22Rv1 (cell line): ENCODE results near the gene ESD.

Experiments
- H3K27ac ChIP-seq: fragments of 450-650 bp; 2 replicates; pipeline ENCODE4 v1.5.1; 2017
- CTCF ChIP-seq: fragments of 450-650 bp; IDR thresholded peaks from 2 replicates; pipeline ENCODE4 v1.5.1; 2017; ENCODE audit warnings: mild to moderate bottlenecking
- ZFX ChIP-seq: fragments of 450-650 bp; IDR thresholded peaks from 2 replicates; pipeline ENCODE4 v1.6.1; 2017; ENCODE audit warnings: antibody characterized with exemption, borderline replicate concordance

The ESD gene

DNA sequence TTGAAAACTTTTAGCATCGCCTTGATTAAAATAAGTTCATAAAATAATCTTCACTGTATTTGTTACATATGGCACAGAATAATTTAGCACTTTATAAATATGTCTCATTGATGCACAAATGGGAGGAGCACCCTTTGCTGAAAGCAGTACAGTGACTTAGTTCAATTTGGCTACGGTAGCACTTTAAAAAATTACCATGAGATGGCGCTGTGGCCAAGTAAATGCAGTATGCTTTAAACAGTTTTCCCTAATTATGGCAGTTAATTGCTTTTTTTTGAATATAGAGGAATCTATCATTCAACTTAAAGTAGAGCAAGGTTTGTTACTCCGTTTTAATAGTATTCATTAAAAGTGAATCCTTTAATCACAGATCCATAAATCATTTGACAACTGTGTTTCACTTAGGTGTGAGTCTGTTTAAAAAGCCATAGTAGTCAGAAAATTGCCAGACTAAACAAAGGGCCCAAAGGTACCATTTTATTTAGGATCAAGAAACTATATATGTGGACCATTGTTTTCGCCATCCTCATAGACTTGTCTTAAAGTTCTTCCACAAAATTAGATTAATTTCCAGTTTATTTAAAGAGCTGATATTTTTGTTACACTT lies 34.7 kb upstream of the ESD start:
- TF ChIP-seq CTCF (peak; percentile 86), ZFX (no peak)
- H3K27ac ChIP-seq, result no peak overlapping the region

GRCh38 chr13:46830405-46831005 lies 33.5 kb upstream of the ESD start:
- H3K27ac ChIP-seq, result no peak overlapping the region
- TF ChIP-seq ZFX (no peak), CTCF (no peak)

GRCh38 chr13:46822551-46822950 lies 25.6 kb upstream of the ESD start:
- no peak overlapping the region for H3K27ac ChIP-seq
- no peak for TF ChIP-seq CTCF
- TF ChIP-seq ZFX, result no peak

DNA sequence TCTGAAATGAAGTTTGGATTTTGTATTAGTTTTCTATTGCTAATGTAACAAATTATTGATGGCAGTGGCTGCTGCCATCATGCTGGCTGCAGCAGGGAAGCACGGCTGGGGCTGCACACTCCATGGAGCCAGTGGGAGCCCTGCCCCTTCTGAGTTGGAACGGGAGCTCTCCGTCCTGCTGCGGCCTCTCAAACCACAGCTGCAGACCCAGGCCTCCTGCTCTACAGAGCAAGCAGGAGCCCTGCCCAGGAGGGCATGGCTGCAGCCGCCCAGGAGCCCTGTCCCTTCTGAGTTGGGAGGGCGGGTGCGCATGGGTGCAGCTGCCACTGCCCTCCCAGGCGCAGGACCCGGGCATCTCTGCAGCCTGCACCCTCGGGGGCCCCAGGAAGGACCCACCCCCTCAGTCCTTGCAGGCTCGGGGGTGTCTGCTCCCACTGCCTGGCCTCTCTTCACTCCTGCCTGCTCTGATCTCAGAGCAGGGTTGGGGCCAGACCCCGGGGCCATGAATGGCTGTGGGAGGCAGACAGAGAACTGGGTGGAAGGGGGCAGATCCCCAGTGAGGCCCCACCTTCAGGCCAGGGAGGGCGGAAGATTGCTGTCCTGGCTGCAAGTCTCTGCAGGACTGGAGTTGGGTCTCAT lies 21.0 kb upstream of the ESD start:
- no peak overlapping the region for H3K27ac ChIP-seq
- TF ChIP-seq CTCF (no peak), ZFX (no peak)

GRCh38 chr13:46817095-46817494 lies 20.1 kb upstream of the ESD start:
- H3K27ac ChIP-seq, result no peak overlapping the region
- TF ChIP-seq ZFX, result no peak
- no peak for TF ChIP-seq CTCF

GRCh38 chr13:46816371-46816770 lies 19.4 kb upstream of the ESD start:
- TF ChIP-seq ZFX (no peak), CTCF (no peak)
- no peak overlapping the region for H3K27ac ChIP-seq

GRCh38 chr13:46812301-46812797 lies 15.4 kb upstream of the ESD start:
- TF ChIP-seq CTCF, result no peak
- TF ChIP-seq ZFX, result no peak

More at GRCh38 chr13:46812301-46812797, 15.4 kb upstream of the ESD start:
- no peak overlapping the region for H3K27ac ChIP-seq
